Epithelial cell of esophagus (primary cell): ENCODE results near the gene BRINP2.

Source experiments
- DNase-seq: peaks from one replicate; pipeline ENCODE4 v3.0.0; 2010; ENCODE audit warnings: low read depth
- H3K4me3 ChIP-seq: 2 replicates; pipeline ENCODE4 v1.5.1; 2011; ENCODE audit warnings: mild to moderate bottlenecking, low read length, control low read depth
- CTCF ChIP-seq: IDR thresholded peaks from 2 replicates; pipeline ENCODE4 v1.5.1; 2011; ENCODE audit warnings: low read depth, mild to moderate bottlenecking, low read length, control low read depth, inconsistent platforms; ENCODE audit not compliant: insufficient read depth; ENCODE audit errors: missing control alignments

BRINP2 gene

DNA sequence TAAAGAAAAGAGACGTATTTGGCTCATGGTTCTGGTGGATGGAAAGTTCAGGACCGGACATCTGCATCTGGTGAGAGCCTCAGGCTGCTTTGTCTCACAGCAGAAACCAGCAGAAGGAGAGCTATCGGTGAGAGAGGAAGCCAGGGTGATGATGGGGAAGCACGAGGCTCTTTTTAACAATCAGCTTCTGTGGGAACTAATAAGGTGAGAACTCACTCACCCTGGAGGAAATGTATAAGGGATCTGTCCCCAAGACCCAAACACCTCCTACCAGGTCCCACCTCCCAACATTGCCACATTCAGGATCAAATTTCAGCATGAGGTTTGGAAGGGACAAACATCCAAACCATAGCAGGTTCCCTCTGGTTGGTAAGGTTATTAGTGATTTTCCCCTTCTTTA is 39.0 kb upstream of the BRINP2 start:
- H3K4me3 ChIP-seq, result no peak overlapping the region
- no peak for TF ChIP-seq CTCF
- DNase-seq, result no peak

GRCh38 chr1:177132141-177132540 is 38.6 kb upstream of the BRINP2 start:
- DNase-seq, result no peak
- TF ChIP-seq CTCF, result no peak
- H3K4me3 ChIP-seq, result no peak overlapping the region

GRCh38 chr1:177133977-177134538 is 36.7 kb upstream of the BRINP2 start:
- DNase-seq, result no peak
- H3K4me3 ChIP-seq, result no peak overlapping the region
- no peak for TF ChIP-seq CTCF

GRCh38 chr1:177135250-177135649 is 35.5 kb upstream of the BRINP2 start:
- H3K4me3 ChIP-seq, result no peak overlapping the region
- no peak for TF ChIP-seq CTCF
- no peak for DNase-seq

GRCh38 chr1:177137814-177138213 is 32.9 kb upstream of the BRINP2 start:
- no peak overlapping the region for H3K4me3 ChIP-seq
- TF ChIP-seq CTCF, result no peak
- no peak for DNase-seq

- no peak for DNase-seq
- no peak for TF ChIP-seq CTCF
- H3K4me3 ChIP-seq, result no peak overlapping the region
Measured at GRCh38 chr1:177138347-177138746, 32.4 kb upstream of the BRINP2 start.

GRCh38 chr1:177142010-177142409 is 28.7 kb upstream of the BRINP2 start:
- DNase-seq, result no peak
- TF ChIP-seq CTCF, result no peak
- no peak overlapping the region for H3K4me3 ChIP-seq
